ENCODE measurements around the gene PAPOLG.
"Not testable (repeated sequence)": the region's sequence is repeated elsewhere in the genome, so short reads cannot be mapped to it uniquely, and the experiment has no call there.

Gene PAPOLG

DNA sequence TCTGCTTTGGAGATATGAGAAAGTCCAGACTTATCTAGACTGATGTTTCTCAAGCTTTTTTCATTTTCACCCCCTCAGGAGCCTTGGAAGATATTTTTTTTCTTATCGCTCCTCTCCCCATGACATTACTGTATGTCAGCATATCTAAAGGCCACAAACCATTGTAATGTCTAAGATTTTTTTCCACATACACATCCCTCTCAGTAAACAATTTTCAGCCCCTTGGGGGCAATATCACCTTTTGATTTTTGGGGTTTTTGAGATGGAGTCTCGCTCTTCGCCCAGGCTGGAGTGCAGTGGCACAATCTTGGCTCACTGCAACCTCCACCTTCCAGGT lies 65.0 kb downstream of the PAPOLG start:
- H3K4me1 ChIP-seq (ENCODE audit: control insufficient read depth, insufficient read depth, low read length, poor library complexity, severe bottlenecking): peaks cover 15% of the 10 kb centered on the region

DNA sequence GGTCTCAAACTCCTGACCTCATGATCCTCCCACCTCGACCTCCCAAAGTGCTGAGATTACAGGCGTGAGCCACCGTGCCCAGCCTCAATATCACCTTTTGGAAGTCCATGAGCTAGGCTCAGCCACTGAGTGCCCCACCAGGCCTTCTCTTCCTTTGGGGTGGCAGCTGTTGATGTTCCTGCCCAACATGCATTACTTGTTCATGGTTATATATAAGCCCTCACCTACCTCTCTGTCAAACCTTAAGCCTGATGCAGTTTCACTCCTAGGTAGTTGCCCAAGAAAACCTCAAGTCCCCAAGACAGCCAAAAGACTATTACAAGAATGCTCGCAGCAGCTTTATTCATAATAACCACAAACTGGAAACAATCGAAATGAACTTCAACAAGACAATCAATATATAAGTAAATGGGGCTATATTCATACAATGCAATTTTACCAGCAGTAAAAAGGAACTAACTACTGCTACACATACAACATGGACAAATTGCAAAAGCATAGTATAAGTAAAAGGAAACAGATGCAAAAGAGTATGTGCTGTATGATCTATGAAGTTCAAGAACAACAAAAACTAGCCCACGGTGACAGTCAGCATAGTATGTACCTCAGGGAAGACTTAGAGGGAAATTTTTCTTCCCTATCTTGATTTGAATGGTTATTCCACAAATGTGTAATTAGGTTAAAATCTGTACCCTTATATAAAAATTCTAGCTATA lies 65.7 kb downstream of the PAPOLG start:
- H3K4me1 ChIP-seq (ENCODE audit: control insufficient read depth, insufficient read depth, low read length, poor library complexity, severe bottlenecking): peaks cover 15% of the 10 kb centered on the region
- no peak overlapping the region for H3K4me3 ChIP-seq (ENCODE audit: insufficient read depth, low read depth, low read length, poor library complexity, severe bottlenecking)
- H3K27me3 ChIP-seq (replicated peaks; ENCODE audit: control insufficient read depth, insufficient read depth, low read length, poor library complexity, severe bottlenecking): no peaks in the 10 kb centered on the region
- no peaks in the 10 kb centered on the region for H3K36me3 ChIP-seq (ENCODE audit: control insufficient read depth, insufficient read depth, low read length)
- no peak overlapping the region for H3K27ac ChIP-seq (ENCODE audit: insufficient read depth, low read length, poor library complexity, severe bottlenecking)
- no peak for DNase-seq
- H3K9me3 ChIP-seq (ENCODE audit: control insufficient read depth, low read length): no peaks in the 10 kb centered on the region

More for the DNA sequence above, 65.0 kb downstream of the PAPOLG start:
- no peak for DNase-seq
- Histone ChIP-seq H3K27me3 (replicated peaks; ENCODE audit: control insufficient read depth, insufficient read depth, low read length, poor library complexity, severe bottlenecking) (no peaks in the 10 kb centered on the region), H3K27ac (ENCODE audit: insufficient read depth, low read length, poor library complexity, severe bottlenecking) (no peak overlapping the region), H3K36me3 (ENCODE audit: control insufficient read depth, insufficient read depth, low read length) (no peaks in the 10 kb centered on the region), H3K9me3 (ENCODE audit: control insufficient read depth, low read length) (no peaks in the 10 kb centered on the region), H3K4me3 (ENCODE audit: insufficient read depth, low read depth, low read length, poor library complexity, severe bottlenecking) (no peak overlapping the region)

DNA sequence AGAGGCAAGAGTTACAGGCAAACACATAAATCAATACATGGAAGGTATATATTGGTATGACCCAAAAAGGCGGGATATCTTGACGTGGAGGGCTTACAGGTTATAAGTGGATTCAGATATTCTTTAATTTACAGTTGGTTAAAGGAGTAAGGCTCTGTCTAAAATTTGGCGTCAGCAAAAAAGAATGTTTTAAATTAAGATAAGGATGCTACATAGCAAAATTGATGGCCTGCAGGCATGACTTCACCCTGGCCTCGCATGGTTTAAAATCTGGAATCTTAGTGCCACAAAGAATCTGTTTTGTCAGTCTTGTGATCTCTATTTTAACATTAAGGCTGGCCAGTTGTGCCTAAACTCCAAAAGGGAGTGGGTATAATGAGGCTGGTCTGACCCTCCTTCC lies 66.9 kb downstream of the PAPOLG start:
- Histone ChIP-seq H3K27ac (ENCODE audit: insufficient read depth, low read length, poor library complexity, severe bottlenecking) (no peak overlapping the region), H3K9me3 (ENCODE audit: control insufficient read depth, low read length) (no peaks in the 10 kb centered on the region), H3K4me3 (ENCODE audit: insufficient read depth, low read depth, low read length, poor library complexity, severe bottlenecking) (no peak overlapping the region), H3K4me1 (ENCODE audit: control insufficient read depth, insufficient read depth, low read length, poor library complexity, severe bottlenecking) (peaks cover 15% of the 10 kb centered on the region), H3K27me3 (replicated peaks; ENCODE audit: control insufficient read depth, insufficient read depth, low read length, poor library complexity, severe bottlenecking) (no peaks in the 10 kb centered on the region), H3K36me3 (ENCODE audit: control insufficient read depth, insufficient read depth, low read length) (no peaks in the 10 kb centered on the region)
- DNase-seq: no peak

DNA sequence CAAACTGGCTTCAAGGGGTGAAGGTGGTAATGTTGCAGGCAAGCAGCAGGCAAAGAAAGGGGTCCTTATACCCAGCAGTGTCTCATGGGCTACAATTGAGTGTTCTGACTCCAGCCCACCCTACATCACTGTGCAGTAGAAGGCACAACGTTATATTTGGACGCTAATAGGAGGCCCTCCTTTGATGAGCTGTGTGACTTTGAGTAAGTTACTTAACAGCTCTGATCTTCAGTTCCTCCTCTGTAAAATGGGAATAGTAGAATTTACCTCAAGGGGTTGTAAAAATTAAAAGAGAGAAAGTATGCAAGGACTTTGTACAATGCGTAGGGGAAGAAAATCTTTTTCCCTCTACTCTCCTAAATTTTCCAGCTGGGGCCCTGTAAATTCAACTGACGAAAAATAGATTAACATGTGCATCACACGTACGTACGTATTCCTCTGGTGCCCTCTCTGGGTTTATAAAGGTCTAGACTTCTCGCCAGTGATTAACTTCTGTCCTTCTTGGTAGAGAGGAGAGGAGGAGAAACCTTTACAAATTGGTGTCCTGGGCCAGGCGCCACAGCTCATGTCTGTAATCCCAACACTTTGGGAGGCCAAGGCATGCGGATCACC lies 67.7 kb downstream of the PAPOLG start:
- Histone ChIP-seq H3K36me3 (ENCODE audit: control insufficient read depth, insufficient read depth, low read length) (no peaks in the 10 kb centered on the region), H3K9me3 (ENCODE audit: control insufficient read depth, low read length) (no peaks in the 10 kb centered on the region)

DNA sequence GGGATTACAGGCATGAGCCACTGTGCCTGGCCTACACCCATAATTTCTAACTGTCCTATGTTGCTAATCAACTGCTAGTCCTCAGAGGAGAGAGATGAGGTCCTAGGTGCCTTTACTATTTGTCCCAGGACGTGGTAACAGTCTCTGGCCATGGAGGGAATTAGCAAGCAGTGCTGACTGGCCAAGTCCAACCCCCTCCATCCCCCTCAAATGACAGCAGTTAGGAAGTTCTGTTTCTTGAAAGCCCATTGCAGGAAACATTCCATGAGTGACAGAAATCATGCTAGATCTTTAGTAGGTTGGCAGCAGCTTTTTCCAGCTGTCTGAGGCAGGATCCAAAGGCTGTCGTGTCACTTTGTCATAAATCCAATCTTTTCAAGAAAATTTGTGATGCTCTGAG lies 69.6 kb downstream of the PAPOLG start:
- H3K4me1 ChIP-seq (ENCODE audit: control insufficient read depth, insufficient read depth, low read length, poor library complexity, severe bottlenecking): no peaks in the 10 kb centered on the region
- no peak for DNase-seq
- H3K27ac ChIP-seq (ENCODE audit: insufficient read depth, low read length, poor library complexity, severe bottlenecking): no peak overlapping the region
- no peaks in the 10 kb centered on the region for H3K9me3 ChIP-seq (ENCODE audit: control insufficient read depth, low read length)
- no peak overlapping the region for H3K4me3 ChIP-seq (ENCODE audit: insufficient read depth, low read depth, low read length, poor library complexity, severe bottlenecking)
- H3K36me3 ChIP-seq (ENCODE audit: control insufficient read depth, insufficient read depth, low read length): no peaks in the 10 kb centered on the region
- no peaks in the 10 kb centered on the region for H3K27me3 ChIP-seq (replicated peaks; ENCODE audit: control insufficient read depth, insufficient read depth, low read length, poor library complexity, severe bottlenecking)

More for the DNA sequence above, 67.7 kb downstream of the PAPOLG start:
- Histone ChIP-seq H3K27ac (ENCODE audit: insufficient read depth, low read length, poor library complexity, severe bottlenecking) (no peak overlapping the region), H3K4me3 (ENCODE audit: insufficient read depth, low read depth, low read length, poor library complexity, severe bottlenecking) (no peak overlapping the region), H3K4me1 (ENCODE audit: control insufficient read depth, insufficient read depth, low read length, poor library complexity, severe bottlenecking) (peaks cover 7% of the 10 kb centered on the region), H3K27me3 (replicated peaks; ENCODE audit: control insufficient read depth, insufficient read depth, low read length, poor library complexity, severe bottlenecking) (no peaks in the 10 kb centered on the region)
- DNase-seq: no peak

DNA sequence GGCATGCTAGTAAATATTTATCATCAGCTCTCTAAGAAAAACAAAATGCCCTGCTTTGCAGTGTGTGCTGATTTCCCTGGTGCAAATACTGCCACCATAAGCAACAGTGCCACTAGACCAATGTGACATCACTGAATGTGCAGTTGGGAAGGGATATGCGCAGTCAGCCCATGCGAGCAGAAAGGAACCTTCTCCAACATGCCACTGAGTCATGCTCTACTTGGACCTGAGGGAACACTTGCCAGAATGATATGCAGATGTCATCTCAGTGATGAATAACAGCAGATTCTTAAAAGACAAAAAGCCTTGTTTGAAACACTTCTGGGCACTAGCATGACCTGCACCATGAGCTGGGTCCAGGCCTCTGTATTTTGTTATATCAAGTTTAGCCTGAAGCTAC lies 70.0 kb downstream of the PAPOLG start:
- Histone ChIP-seq H3K4me1 (ENCODE audit: control insufficient read depth, insufficient read depth, low read length, poor library complexity, severe bottlenecking) (no peaks in the 10 kb centered on the region), H3K9me3 (ENCODE audit: control insufficient read depth, low read length) (no peaks in the 10 kb centered on the region), H3K4me3 (ENCODE audit: insufficient read depth, low read depth, low read length, poor library complexity, severe bottlenecking) (no peak overlapping the region), H3K27me3 (replicated peaks; ENCODE audit: control insufficient read depth, insufficient read depth, low read length, poor library complexity, severe bottlenecking) (no peaks in the 10 kb centered on the region), H3K36me3 (ENCODE audit: control insufficient read depth, insufficient read depth, low read length) (no peaks in the 10 kb centered on the region), H3K27ac (ENCODE audit: insufficient read depth, low read length, poor library complexity, severe bottlenecking) (no peak overlapping the region)
- no peak for DNase-seq

DNA sequence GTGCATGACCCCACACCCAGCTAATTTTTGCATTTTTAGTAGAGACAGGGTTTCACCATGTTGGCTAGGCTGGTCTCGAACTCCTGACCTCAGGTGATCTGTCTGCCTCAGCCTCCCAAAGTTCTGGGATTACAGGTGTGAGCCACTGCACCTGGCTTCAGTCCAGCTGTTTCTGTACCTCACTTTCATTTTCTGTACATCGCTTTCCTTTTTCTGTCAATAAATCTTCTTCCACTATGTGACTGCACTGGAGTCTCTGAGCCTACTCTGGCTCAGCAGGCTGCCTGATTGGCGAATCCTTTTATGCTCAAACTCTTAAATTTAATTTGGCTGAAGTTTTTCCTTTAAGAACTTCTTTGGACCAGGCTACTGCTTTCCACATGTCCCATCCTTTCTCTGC lies 70.8 kb downstream of the PAPOLG start:
- not testable (repeated sequence) for H3K27me3 ChIP-seq (replicated peaks; ENCODE audit: control insufficient read depth, insufficient read depth, low read length, poor library complexity, severe bottlenecking); H3K36me3 ChIP-seq (ENCODE audit: control insufficient read depth, insufficient read depth, low read length); H3K4me1 ChIP-seq (ENCODE audit: control insufficient read depth, insufficient read depth, low read length, poor library complexity, severe bottlenecking); H3K4me3 ChIP-seq (ENCODE audit: insufficient read depth, low read depth, low read length, poor library complexity, severe bottlenecking); DNase-seq; H3K27ac ChIP-seq (ENCODE audit: insufficient read depth, low read length, poor library complexity, severe bottlenecking); H3K9me3 ChIP-seq (ENCODE audit: control insufficient read depth, low read length)

DNA sequence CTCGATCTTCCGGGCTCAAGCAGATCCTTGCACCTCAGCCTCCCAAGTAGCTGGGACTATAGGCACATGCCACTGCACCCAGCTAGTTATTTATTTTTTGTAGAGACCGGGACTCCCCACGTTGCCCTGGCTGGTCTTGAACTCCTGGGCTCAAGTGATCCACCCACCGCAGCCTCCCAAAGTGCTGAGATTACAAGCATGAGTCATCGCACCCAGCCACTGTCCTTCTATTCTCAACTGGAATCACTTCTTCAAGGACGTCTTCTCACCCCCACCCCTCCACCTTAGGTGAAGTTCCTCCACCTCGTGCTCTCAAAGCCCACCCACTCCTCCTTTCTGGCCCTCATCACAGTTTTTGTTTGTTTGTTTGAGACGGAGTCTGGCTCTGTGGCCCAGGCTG lies 71.3 kb downstream of the PAPOLG start:
- DNase-seq: no peak

DNA sequence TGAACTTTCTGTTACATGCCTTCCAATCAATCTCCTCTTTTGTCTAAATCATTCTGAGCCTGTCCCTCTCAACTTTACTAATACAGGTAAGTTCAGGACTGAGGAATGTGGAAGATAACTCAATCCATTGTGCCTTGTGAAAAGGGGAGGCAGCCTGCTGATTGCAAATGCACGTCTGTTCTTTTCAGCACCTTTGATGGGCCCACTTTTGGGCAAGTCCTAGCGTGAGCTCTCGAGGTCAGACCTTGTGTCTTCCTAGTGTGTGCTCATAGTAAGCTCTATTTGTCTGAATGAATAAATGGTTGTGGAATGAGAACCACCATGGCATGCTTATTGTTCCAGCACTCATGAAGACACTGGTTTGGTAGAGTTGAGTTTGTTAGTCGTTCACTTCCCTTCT lies 74.9 kb downstream of the PAPOLG start:
- Histone ChIP-seq H3K27ac (ENCODE audit: insufficient read depth, low read length, poor library complexity, severe bottlenecking) (no peak overlapping the region), H3K36me3 (ENCODE audit: control insufficient read depth, insufficient read depth, low read length) (no peaks in the 10 kb centered on the region), H3K4me3 (ENCODE audit: insufficient read depth, low read depth, low read length, poor library complexity, severe bottlenecking) (no peak overlapping the region), H3K27me3 (replicated peaks; ENCODE audit: control insufficient read depth, insufficient read depth, low read length, poor library complexity, severe bottlenecking) (no peaks in the 10 kb centered on the region), H3K9me3 (ENCODE audit: control insufficient read depth, low read length) (no peaks in the 10 kb centered on the region), H3K4me1 (ENCODE audit: control insufficient read depth, insufficient read depth, low read length, poor library complexity, severe bottlenecking) (no peaks in the 10 kb centered on the region)
- no peak for DNase-seq

More for the DNA sequence above, 71.3 kb downstream of the PAPOLG start:
- no peak overlapping the region for H3K27ac ChIP-seq (ENCODE audit: insufficient read depth, low read length, poor library complexity, severe bottlenecking)
- no peaks in the 10 kb centered on the region for H3K27me3 ChIP-seq (replicated peaks; ENCODE audit: control insufficient read depth, insufficient read depth, low read length, poor library complexity, severe bottlenecking)
- no peaks in the 10 kb centered on the region for H3K36me3 ChIP-seq (ENCODE audit: control insufficient read depth, insufficient read depth, low read length)
- no peaks in the 10 kb centered on the region for H3K9me3 ChIP-seq (ENCODE audit: control insufficient read depth, low read length)
- no peaks in the 10 kb centered on the region for H3K4me1 ChIP-seq (ENCODE audit: control insufficient read depth, insufficient read depth, low read length, poor library complexity, severe bottlenecking)
- H3K4me3 ChIP-seq (ENCODE audit: insufficient read depth, low read depth, low read length, poor library complexity, severe bottlenecking): no peak overlapping the region

DNA sequence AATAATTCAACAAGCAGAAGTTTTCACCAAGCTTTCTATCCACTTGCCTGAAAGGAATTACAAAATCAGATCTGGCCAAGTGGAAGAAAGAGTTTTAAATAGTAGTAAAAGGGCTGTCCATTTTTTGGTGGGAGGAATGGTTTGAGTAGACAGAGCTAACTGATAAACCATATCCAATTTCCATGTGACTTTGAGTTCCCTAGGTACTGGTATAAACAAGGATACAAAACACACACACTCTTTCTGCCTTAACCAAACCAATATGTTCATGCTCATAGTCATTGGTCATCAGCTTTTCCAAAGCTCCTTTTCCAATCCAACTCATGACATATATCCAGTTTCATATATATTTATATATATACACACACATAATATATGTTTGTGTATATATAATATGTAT lies 75.9 kb downstream of the PAPOLG start:
- no peaks in the 10 kb centered on the region for H3K36me3 ChIP-seq (ENCODE audit: control insufficient read depth, insufficient read depth, low read length)
- no peaks in the 10 kb centered on the region for H3K4me1 ChIP-seq (ENCODE audit: control insufficient read depth, insufficient read depth, low read length, poor library complexity, severe bottlenecking)
- H3K27me3 ChIP-seq (replicated peaks; ENCODE audit: control insufficient read depth, insufficient read depth, low read length, poor library complexity, severe bottlenecking): no peaks in the 10 kb centered on the region
- H3K4me3 ChIP-seq (ENCODE audit: insufficient read depth, low read depth, low read length, poor library complexity, severe bottlenecking): no peak overlapping the region
- DNase-seq: no peak
- no peak overlapping the region for H3K27ac ChIP-seq (ENCODE audit: insufficient read depth, low read length, poor library complexity, severe bottlenecking)
- H3K9me3 ChIP-seq (ENCODE audit: control insufficient read depth, low read length): no peaks in the 10 kb centered on the region
